HCT116 (cell line): Measurements from ENCODE around the gene RNF144B. TPM values are rescaled to one million over a fixed set of nuclear protein-coding genes. Genes with fewer than 3 reads are reported as not detected.

ENCODE experiments used
- ATAC-seq: fragments of 200-7000 bp; cut with Tn5 transposase; 2 replicates; pipeline ENCODE4 v1.9.1; 2020; ENCODE audit warnings: mild to moderate bottlenecking, moderate library complexity
- BruUV-seq: library from RNA; stranded (reverse); fragments of 400-500 nt; replicated peaks from 2 replicates; lab custom pipeline; 2021; lab: Mats Ljungman, UMichigan
- CTCF ChIA-PET: fragments of 300-600 bp; sonication (Branson Sonifier 250); formaldehyde crosslinking; loops from one replicate; lab custom pipeline; 2021; ENCODE audit warnings: antibody characterized with exemption; lab: Charles Lee
- POLR2A ChIA-PET: fragments of 300-600, 350-600 bp; sonication (Branson Sonifier 250); formaldehyde crosslinking; loops from one replicate; lab custom pipeline; 2021; ENCODE audit warnings: antibody characterized with exemption; lab: Charles Lee
- RAD21 ChIA-PET, 2 experiments: fragments of 300-600 bp; sonication (Branson Sonifier 250); formaldehyde crosslinking; loops; one replicate each; lab custom pipeline; 2023; ENCODE audit warnings: low total read pairs in 2 of 2; ENCODE audit not compliant: uncharacterized antibody in 2 of 2, unreplicated experiment in 2 of 2, low non-redundant PET in 1 of 2; lab: Charles Lee
- DNase-seq: peaks from one replicate; pipeline ENCODE4 v3.0.0-alpha.2; 2010; ENCODE audit warnings: low read depth, low spot score
- H2AFZ ChIP-seq: fragments of 200-600 bp; shearing (Covaris generic), sonication (generic); 2 replicates; pipeline ENCODE4 v1.6.1; 2017; ENCODE audit warnings: low read depth, mixed run types, mixed read lengths, antibody characterized with exemption, low read length; ENCODE audit not compliant: poor library complexity, severe bottlenecking
- H3K27ac ChIP-seq: 2 replicates; pipeline ENCODE4 v1.5.1; 2012; ENCODE audit warnings: low read depth, low read length
- H3K27me3 ChIP-seq: fragments of 200-600 bp; sonication (generic); 2 replicates; pipeline ENCODE4 v1.6.1; 2016; ENCODE audit warnings: mixed run types, low read length, mixed read lengths; ENCODE audit not compliant: insufficient read depth
- H3K36me3 ChIP-seq, 2 experiments: fragments of 200-500 bp in 1 of 2; fragments of 200-600 bp in 1 of 2; sonication (Bioruptor generic) in 1 of 2; sonication (generic) in 1 of 2; 2 replicates each; pipeline versions ENCODE4 v1.5.1 to v1.6.1; 2014 to 2016; ENCODE audit warnings: low read length in 2 of 2, inconsistent platforms in 1 of 2, mixed read lengths in 1 of 2, mixed run types in 1 of 2; ENCODE audit not compliant: insufficient read depth in 2 of 2, control insufficient read depth in 1 of 2
- H3K4me1 ChIP-seq, 2 experiments: fragments of 200-600 bp in 1 of 2; sonication (generic) in 1 of 2; 2 replicates each; pipeline versions ENCODE4 v1.5.1 to v1.6.1; 2012 to 2017; ENCODE audit warnings: low read length in 2 of 2, inconsistent platforms in 1 of 2, mild to moderate bottlenecking in 1 of 2, mixed read lengths in 1 of 2, mixed run types in 1 of 2, moderate library complexity in 1 of 2; ENCODE audit not compliant: insufficient read depth in 2 of 2, control insufficient read depth in 1 of 2
- H3K4me2 ChIP-seq: fragments of 200-600 bp; sonication (generic); 2 replicates; pipeline ENCODE4 v1.6.1; 2017; ENCODE audit warnings: mixed run types, low read length, mixed read lengths
- H3K4me3 ChIP-seq, 2 experiments: fragments of 200-600 bp in 1 of 2; sonication (generic) in 1 of 2; replicated peaks in 1 of 2; 2 replicates each; pipeline ENCODE4 v1.5.1; 2011 to 2016; ENCODE audit warnings: low read length in 2 of 2, control low read depth in 1 of 2, low read depth in 1 of 2, mild to moderate bottlenecking in 1 of 2, mixed read lengths in 1 of 2, mixed run types in 1 of 2
- H3K79me2 ChIP-seq: fragments of 200-600 bp; sonication (generic); 2 replicates; pipeline ENCODE4 v1.6.1; 2017; ENCODE audit warnings: mild to moderate bottlenecking, mixed run types, low read length, moderate library complexity, mixed read lengths; ENCODE audit not compliant: insufficient read depth
- H3K9ac ChIP-seq: fragments of 200-600 bp; sonication (generic); 2 replicates; pipeline ENCODE4 v1.6.1; 2016; ENCODE audit warnings: low read length, mixed read lengths
- H3K9me2 ChIP-seq: fragments of 200-600 bp; sonication (generic), shearing (Covaris generic); 2 replicates; pipeline ENCODE4 v1.6.1; 2017; ENCODE audit warnings: mixed run types, mild to moderate bottlenecking, moderate library complexity; ENCODE audit not compliant: insufficient read depth
- H3K9me3 ChIP-seq, 2 experiments: fragments of 200-500 bp in 1 of 2; fragments of 200-600 bp in 1 of 2; sonication (Bioruptor generic) in 1 of 2; sonication (generic) in 1 of 2; 2 replicates each; pipeline ENCODE4 v1.6.1; 2014 to 2017; ENCODE audit warnings: low read length in 2 of 2, mixed read lengths in 2 of 2, inconsistent platforms in 1 of 2, low read depth in 1 of 2, mild to moderate bottlenecking in 1 of 2, mixed run types in 1 of 2, moderate library complexity in 1 of 2; ENCODE audit not compliant: control insufficient read depth in 1 of 2, insufficient read depth in 1 of 2
- H4K20me1 ChIP-seq: fragments of 200-600 bp; sonication (generic), shearing (Covaris generic); 2 replicates; pipeline ENCODE4 v1.6.1; 2017; ENCODE audit warnings: mixed run types, mild to moderate bottlenecking, moderate library complexity; ENCODE audit not compliant: insufficient read depth
- EGR1 ChIP-seq: IDR thresholded peaks from 2 replicates; pipeline ENCODE4 v1.6.1; 2012; ENCODE audit warnings: low read depth
- ELF1 ChIP-seq: IDR thresholded peaks from 2 replicates; pipeline ENCODE4 v1.6.1; 2012; ENCODE audit warnings: low read depth, borderline replicate concordance
- FOSL1 ChIP-seq: IDR thresholded peaks from 2 replicates; pipeline ENCODE4 v1.6.1; 2012; ENCODE audit warnings: low read depth
- POLR2AphosphoS5 ChIP-seq: IDR thresholded peaks from 2 replicates; pipeline ENCODE4 v1.6.1; 2011; ENCODE audit warnings: mild to moderate bottlenecking, low read depth, low read length, moderate library complexity
- REST ChIP-seq: IDR thresholded peaks from 2 replicates; pipeline ENCODE4 v1.6.1; 2012; ENCODE audit warnings: low read depth
- SP1 ChIP-seq: IDR thresholded peaks from 2 replicates; pipeline ENCODE4 v1.6.1; 2012; ENCODE audit warnings: low read depth
- SRF ChIP-seq: IDR thresholded peaks from 2 replicates; pipeline ENCODE4 v1.6.1; 2012; ENCODE audit warnings: low read depth
- YY1 ChIP-seq: IDR thresholded peaks from 2 replicates; pipeline ENCODE4 v1.6.1; 2011; ENCODE audit warnings: low read length, low read depth, moderate library complexity, mild to moderate bottlenecking; ENCODE audit not compliant: insufficient replicate concordance; ENCODE audit errors: extremely low read depth
- ZFX ChIP-seq: fragments of 450-650 bp; IDR thresholded peaks from 2 replicates; pipeline ENCODE4 v1.6.1; 2017
- ZNF274 ChIP-seq: fragments of 200-500 bp; sonication (Bioruptor generic); IDR thresholded peaks from 2 replicates; pipeline ENCODE4 v1.6.1; 2014; ENCODE audit warnings: mild to moderate bottlenecking, low read depth, low read length, inconsistent platforms
- intact Hi-C: fragments of 100-400 bp; cut with micrococcal nuclease; formaldehyde crosslinking; loops from 2 replicates; pipeline ENCODE4 v1.10.0; 2022
- total RNA-seq: library from RNA; stranded (reverse); gene quantifications from one replicate; pipeline ENCODE4 v1.2.1, GENCODE V29; 2021; ENCODE audit not compliant: unreplicated experiment
- TF ChIP-seq, protein P1 (sequence below): IDR thresholded peaks from 2 replicates; pipeline ENCODE4 v1.6.1; 2011; ENCODE audit warnings: mild to moderate bottlenecking, low read length, moderate library complexity; ENCODE audit not compliant: insufficient replicate concordance; ENCODE audit errors: extremely low read depth
- TF ChIP-seq, protein P2 (sequence below), 3 experiments: fragments of 200-600 bp in 1 of 3; sonication (generic) in 1 of 3; IDR thresholded peaks in 2 of 3; conservative IDR thresholded peaks in 1 of 3; 2 replicates each; pipeline ENCODE4 v1.5.1; 2012 to 2017; ENCODE audit warnings: low read depth in 2 of 3, low read length in 2 of 3, antibody characterized with exemption in 1 of 3, borderline replicate concordance in 1 of 3, control low read depth in 1 of 3, mild to moderate bottlenecking in 1 of 3, mixed read lengths in 1 of 3, mixed run types in 1 of 3, moderate library complexity in 1 of 3; ENCODE audit not compliant: insufficient read depth in 1 of 3

RNF144B gene
- total RNA-seq, 1 experiment from 2014 or later, result 2.1 TPM

DNA sequence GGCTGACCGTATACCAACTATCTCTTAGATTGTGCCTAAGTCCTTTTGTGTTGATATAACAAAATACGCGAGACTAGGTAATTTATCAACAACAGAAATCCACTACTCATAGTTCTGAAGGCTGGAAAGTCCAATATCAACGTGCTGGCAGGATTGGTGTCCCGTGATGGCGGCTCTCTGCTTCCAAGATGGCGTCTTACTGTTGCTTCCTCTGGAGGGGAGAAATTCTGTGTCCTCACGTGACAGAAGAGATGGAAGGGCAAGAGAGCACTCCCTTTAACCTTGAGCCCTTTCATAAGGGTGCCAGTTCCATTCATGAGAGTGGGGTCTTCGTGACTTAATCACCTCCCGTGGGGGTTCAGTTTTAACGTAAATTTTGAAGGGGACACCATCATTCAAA, 28.1 kb downstream of the RNF144B start:
- ChIA-PET POLR2A (no interaction called here), CTCF (no interaction called here)
- Histone ChIP-seq H3K9me3 (no peaks in the 10 kb centered on the region), H3K4me2 (no peak overlapping the region), H3K27me3 (no peaks in the 10 kb centered on the region), H2AFZ (no peak overlapping the region)
- intact Hi-C loops, result no loop called here
- ATAC-seq, result no peak
- TF ChIP-seq SP1 (no peak), EGR1 (no peak), FOSL1 (no peak), ELF1 (no peak), YY1 (no peak), ZFX (no peak), ZNF274 (no peak), SRF (no peak), REST (no peak), POLR2AphosphoS5 (no peak)
- TF ChIP-seq, protein P1, sequence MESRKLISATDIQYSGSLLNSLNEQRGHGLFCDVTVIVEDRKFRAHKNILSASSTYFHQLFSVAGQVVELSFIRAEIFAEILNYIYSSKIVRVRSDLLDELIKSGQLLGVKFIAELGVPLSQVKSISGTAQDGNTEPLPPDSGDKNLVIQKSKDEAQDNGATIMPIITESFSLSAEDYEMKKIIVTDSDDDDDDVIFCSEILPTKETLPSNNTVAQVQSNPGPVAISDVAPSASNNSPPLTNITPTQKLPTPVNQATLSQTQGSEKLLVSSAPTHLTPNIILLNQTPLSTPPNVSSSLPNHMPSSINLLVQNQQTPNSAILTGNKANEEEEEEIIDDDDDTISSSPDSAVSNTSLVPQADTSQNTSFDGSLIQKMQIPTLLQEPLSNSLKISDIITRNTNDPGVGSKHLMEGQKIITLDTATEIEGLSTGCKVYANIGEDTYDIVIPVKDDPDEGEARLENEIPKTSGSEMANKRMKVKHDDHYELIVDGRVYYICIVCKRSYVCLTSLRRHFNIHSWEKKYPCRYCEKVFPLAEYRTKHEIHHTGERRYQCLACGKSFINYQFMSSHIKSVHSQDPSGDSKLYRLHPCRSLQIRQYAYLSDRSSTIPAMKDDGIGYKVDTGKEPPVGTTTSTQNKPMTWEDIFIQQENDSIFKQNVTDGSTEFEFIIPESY, result no peak
- TF ChIP-seq, protein P2, sequence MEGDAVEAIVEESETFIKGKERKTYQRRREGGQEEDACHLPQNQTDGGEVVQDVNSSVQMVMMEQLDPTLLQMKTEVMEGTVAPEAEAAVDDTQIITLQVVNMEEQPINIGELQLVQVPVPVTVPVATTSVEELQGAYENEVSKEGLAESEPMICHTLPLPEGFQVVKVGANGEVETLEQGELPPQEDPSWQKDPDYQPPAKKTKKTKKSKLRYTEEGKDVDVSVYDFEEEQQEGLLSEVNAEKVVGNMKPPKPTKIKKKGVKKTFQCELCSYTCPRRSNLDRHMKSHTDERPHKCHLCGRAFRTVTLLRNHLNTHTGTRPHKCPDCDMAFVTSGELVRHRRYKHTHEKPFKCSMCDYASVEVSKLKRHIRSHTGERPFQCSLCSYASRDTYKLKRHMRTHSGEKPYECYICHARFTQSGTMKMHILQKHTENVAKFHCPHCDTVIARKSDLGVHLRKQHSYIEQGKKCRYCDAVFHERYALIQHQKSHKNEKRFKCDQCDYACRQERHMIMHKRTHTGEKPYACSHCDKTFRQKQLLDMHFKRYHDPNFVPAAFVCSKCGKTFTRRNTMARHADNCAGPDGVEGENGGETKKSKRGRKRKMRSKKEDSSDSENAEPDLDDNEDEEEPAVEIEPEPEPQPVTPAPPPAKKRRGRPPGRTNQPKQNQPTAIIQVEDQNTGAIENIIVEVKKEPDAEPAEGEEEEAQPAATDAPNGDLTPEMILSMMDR (IDR thresholded peaks at IDR 0.05 in 2 of 3, conservative IDR thresholded peaks at IDR 0.05 in 1 of 3; ENCODE audit: borderline replicate concordance in 1 of 3, insufficient read depth in 1 of 3, low read depth in 2 of 3, low read length in 2 of 3), result no peak
- TF ChIP-seq, all 23 proteins: peak for 0
- Histone ChIP-seq H3K27ac (no peak overlapping the region), H3K79me2 (no peaks in the 10 kb centered on the region), H4K20me1 (no peaks in the 10 kb centered on the region), H3K4me1 (no peaks in the 10 kb centered on the region), H3K36me3 (no peaks in the 10 kb centered on the region), H3K4me3 (no peak overlapping the region), H3K9me2 (no peaks in the 10 kb centered on the region), H3K9ac (no peak overlapping the region)
- RAD21 ChIA-PET, result no interaction called here
- DNase-seq, result no peak
- no TSS peak for BruUV-seq
